Spleen (tissue), 7 donors: ENCODE data around the gene EDNRA.

ENCODE experiments used
- POLR2A ChIP-seq, 3 donors: fragments of 450-650 bp; IDR thresholded peaks; one replicate each; pipeline ENCODE4 v1.5.1; 2017; ENCODE audit warnings: antibody characterized with exemption in 3 of 3, mild to moderate bottlenecking in 1 of 3
- POLR2AphosphoS5 ChIP-seq, 3 donors: sonication (generic); formaldehyde crosslinking; IDR thresholded peaks; one replicate each; pipeline ENCODE4 v1.5.1; 2017; ENCODE audit warnings: antibody characterized with exemption in 3 of 3
- TF ChIP-seq, protein P1 (sequence below), 11 experiments: fragments of 200-600 bp in 7 of 11; fragments of 450-650 bp in 4 of 11; sonication (generic) in 4 of 11; IDR thresholded peaks in 8 of 11; conservative IDR thresholded peaks in 3 of 11; 1 replicate in 7 of 11; 2 replicates in 4 of 11; pipeline versions ENCODE4 v1.4.0 to v1.8.0; 2016 to 2021; ENCODE audit warnings: antibody characterized with exemption in 11 of 11, inconsistent platforms in 4 of 11, mild to moderate bottlenecking in 1 of 11
- donor health status: DM: no; HTN: no; CAD: no; lungs with moderate emphysema.
- donor health status: DM: no; HTN: no; CAD: no.
- donor health status: DM: no; HTN: no; CAD: no.

DNA sequence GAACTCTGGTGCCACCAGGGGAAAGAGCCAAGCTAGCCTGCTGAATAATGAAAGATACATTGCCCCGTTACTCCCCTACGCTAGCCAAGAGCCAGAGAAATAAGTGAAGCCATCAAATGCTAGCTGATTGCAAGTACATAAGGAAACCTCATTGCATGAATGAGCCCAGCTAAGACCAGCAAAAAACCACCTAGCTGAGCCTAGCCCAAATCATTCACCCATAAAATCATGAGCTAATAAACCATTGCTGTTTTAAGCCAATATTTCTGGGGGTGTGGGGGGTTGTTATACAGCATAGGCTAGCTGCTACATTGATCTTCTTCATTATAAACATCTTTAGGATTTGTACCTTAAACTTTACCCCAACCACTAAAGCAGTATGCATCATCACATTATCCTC is 15.4 kb upstream of the EDNRA start:
- TF ChIP-seq, protein P1, sequence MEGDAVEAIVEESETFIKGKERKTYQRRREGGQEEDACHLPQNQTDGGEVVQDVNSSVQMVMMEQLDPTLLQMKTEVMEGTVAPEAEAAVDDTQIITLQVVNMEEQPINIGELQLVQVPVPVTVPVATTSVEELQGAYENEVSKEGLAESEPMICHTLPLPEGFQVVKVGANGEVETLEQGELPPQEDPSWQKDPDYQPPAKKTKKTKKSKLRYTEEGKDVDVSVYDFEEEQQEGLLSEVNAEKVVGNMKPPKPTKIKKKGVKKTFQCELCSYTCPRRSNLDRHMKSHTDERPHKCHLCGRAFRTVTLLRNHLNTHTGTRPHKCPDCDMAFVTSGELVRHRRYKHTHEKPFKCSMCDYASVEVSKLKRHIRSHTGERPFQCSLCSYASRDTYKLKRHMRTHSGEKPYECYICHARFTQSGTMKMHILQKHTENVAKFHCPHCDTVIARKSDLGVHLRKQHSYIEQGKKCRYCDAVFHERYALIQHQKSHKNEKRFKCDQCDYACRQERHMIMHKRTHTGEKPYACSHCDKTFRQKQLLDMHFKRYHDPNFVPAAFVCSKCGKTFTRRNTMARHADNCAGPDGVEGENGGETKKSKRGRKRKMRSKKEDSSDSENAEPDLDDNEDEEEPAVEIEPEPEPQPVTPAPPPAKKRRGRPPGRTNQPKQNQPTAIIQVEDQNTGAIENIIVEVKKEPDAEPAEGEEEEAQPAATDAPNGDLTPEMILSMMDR (IDR thresholded peaks at IDR 0.05 in 8 of 11, conservative IDR thresholded peaks at IDR 0.05 in 3 of 11) = no peak
- TF ChIP-seq POLR2A (IDR thresholded peaks at IDR 0.05) = no peak
- no peak for TF ChIP-seq POLR2AphosphoS5 (IDR thresholded peaks at IDR 0.05)
